SK-N-SH treated with all-trans-retinoic acid at 6 μM for 48 hours (cell line): ENCODE results near the gene RNPS1.

ENCODE experiments used
- ATAC-seq: fragments of 200-7000 bp; cut with Tn5 transposase; 3 replicates; pipeline ENCODE4 v1.9.1; 2020; ENCODE audit warnings: mild to moderate bottlenecking, moderate library complexity
- ARNTL ChIP-seq: fragments of 450-650 bp; formaldehyde crosslinking; IDR thresholded peaks from 2 replicates; pipeline ENCODE4 v1.5.0; 2020; ENCODE audit warnings: low read depth, mild to moderate bottlenecking, moderate library complexity, borderline replicate concordance
- BACH2 ChIP-seq: fragments of 250-450 bp; sonication (Bioruptor Pico); IDR thresholded peaks from 2 replicates; pipeline ENCODE4 v1.9.0; 2021; ENCODE audit warnings: mild to moderate bottlenecking, borderline replicate concordance
- CSDC2 ChIP-seq: fragments of 250-450 bp; sonication (Bioruptor Pico); IDR thresholded peaks from 2 replicates; pipeline ENCODE4 v1.5.0; 2020; ENCODE audit warnings: mild to moderate bottlenecking, moderate library complexity
- ESRRG ChIP-seq: fragments of 250-450 bp; sonication (Bioruptor Pico); IDR thresholded peaks from 2 replicates; pipeline ENCODE4 v1.6.1; 2021; ENCODE audit warnings: mild to moderate bottlenecking
- GLIS3 ChIP-seq: fragments of 250-450 bp; sonication (Bioruptor Pico); IDR thresholded peaks from 2 replicates; pipeline ENCODE4 v1.5.0; 2020; ENCODE audit warnings: mild to moderate bottlenecking, moderate library complexity
- PPARA ChIP-seq: fragments of 250-450 bp; sonication (Bioruptor Pico); IDR thresholded peaks from 2 replicates; pipeline ENCODE4 v1.5.0; 2020; ENCODE audit warnings: mild to moderate bottlenecking, borderline replicate concordance
- SNAI2 ChIP-seq: fragments of 250-450 bp; sonication (Bioruptor Pico); IDR thresholded peaks from 2 replicates; pipeline ENCODE4 v1.5.0; 2020; ENCODE audit warnings: mild to moderate bottlenecking, moderate library complexity
- TCF4 ChIP-seq: fragments of 250-450 bp; sonication (Bioruptor Pico); IDR thresholded peaks from 2 replicates; pipeline ENCODE4 v1.8.0; 2021; ENCODE audit warnings: mild to moderate bottlenecking, moderate library complexity, borderline replicate concordance
- ZC3H10 ChIP-seq: fragments of 250-450 bp; sonication (Bioruptor Pico); IDR thresholded peaks from 2 replicates; pipeline ENCODE4 v1.5.1; 2021; ENCODE audit warnings: mild to moderate bottlenecking, moderate library complexity
- ZFP3 ChIP-seq: fragments of 250-450 bp; sonication (Bioruptor Pico); IDR thresholded peaks from 2 replicates; pipeline ENCODE4 v1.5.0; 2020; ENCODE audit warnings: mild to moderate bottlenecking, moderate library complexity
- ZFP30 ChIP-seq: fragments of 450-650 bp; formaldehyde crosslinking; IDR thresholded peaks from 2 replicates; pipeline ENCODE4 v1.5.0; 2022; ENCODE audit warnings: mild to moderate bottlenecking, moderate library complexity
- ZNF565 ChIP-seq: fragments of 450-650 bp; formaldehyde crosslinking; conservative IDR thresholded peaks from 2 replicates; pipeline ENCODE4 v1.5.0; 2020; ENCODE audit warnings: low read depth, mild to moderate bottlenecking, moderate library complexity
- ZNF70 ChIP-seq: fragments of 450-650 bp; formaldehyde crosslinking; IDR thresholded peaks from 2 replicates; pipeline ENCODE4 v1.5.0; 2020; ENCODE audit warnings: mild to moderate bottlenecking, moderate library complexity
- ZNF8 ChIP-seq: fragments of 450-650 bp; formaldehyde crosslinking; IDR thresholded peaks from 2 replicates; pipeline ENCODE4 v1.5.0; 2020; ENCODE audit warnings: mild to moderate bottlenecking, moderate library complexity
- TF ChIP-seq, protein P1 (sequence below): fragments of 250-450 bp; sonication (Bioruptor Pico); IDR thresholded peaks from 2 replicates; pipeline ENCODE4 v1.8.0; 2021; ENCODE audit warnings: low read depth, mild to moderate bottlenecking, moderate library complexity, borderline replicate concordance
- TF ChIP-seq, protein P2 (sequence below): fragments of 250-450 bp; sonication (Bioruptor Pico); IDR thresholded peaks from 2 replicates; pipeline ENCODE4 v1.5.1; 2020; ENCODE audit warnings: low read depth, mild to moderate bottlenecking, moderate library complexity
- TF ChIP-seq, protein P3 (sequence below): fragments of 250-450 bp; sonication (Bioruptor Pico); IDR thresholded peaks from 2 replicates; pipeline ENCODE4 v1.8.0; 2020; ENCODE audit warnings: mild to moderate bottlenecking, moderate library complexity, borderline replicate concordance
- TF ChIP-seq, protein P4 (sequence below): fragments of 250-450 bp; sonication (Bioruptor Pico); IDR thresholded peaks from 2 replicates; pipeline ENCODE4 v1.5.0; 2020; ENCODE audit warnings: mild to moderate bottlenecking, moderate library complexity

Gene RNPS1

GRCh38 chr16:2278272-2278608 lies 10.3 kb upstream of the RNPS1 start (continued):
- TF ChIP-seq, protein P1, sequence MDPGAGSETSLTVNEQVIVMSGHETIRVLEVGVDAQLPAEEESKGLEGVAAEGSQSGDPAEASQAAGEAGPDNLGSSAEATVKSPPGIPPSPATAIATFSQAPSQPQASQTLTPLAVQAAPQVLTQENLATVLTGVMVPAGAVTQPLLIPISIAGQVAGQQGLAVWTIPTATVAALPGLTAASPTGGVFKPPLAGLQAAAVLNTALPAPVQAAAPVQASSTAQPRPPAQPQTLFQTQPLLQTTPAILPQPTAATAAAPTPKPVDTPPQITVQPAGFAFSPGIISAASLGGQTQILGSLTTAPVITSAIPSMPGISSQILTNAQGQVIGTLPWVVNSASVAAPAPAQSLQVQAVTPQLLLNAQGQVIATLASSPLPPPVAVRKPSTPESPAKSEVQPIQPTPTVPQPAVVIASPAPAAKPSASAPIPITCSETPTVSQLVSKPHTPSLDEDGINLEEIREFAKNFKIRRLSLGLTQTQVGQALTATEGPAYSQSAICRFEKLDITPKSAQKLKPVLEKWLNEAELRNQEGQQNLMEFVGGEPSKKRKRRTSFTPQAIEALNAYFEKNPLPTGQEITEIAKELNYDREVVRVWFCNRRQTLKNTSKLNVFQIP: no peak
- TF ChIP-seq GLIS3: no peak
- no peak for TF ChIP-seq SNAI2 (CRISPR knock-in tag)
- no peak for TF ChIP-seq PPARA
- TF ChIP-seq ZNF565 (CRISPR knock-in tag): no peak
- TF ChIP-seq, protein P2, sequence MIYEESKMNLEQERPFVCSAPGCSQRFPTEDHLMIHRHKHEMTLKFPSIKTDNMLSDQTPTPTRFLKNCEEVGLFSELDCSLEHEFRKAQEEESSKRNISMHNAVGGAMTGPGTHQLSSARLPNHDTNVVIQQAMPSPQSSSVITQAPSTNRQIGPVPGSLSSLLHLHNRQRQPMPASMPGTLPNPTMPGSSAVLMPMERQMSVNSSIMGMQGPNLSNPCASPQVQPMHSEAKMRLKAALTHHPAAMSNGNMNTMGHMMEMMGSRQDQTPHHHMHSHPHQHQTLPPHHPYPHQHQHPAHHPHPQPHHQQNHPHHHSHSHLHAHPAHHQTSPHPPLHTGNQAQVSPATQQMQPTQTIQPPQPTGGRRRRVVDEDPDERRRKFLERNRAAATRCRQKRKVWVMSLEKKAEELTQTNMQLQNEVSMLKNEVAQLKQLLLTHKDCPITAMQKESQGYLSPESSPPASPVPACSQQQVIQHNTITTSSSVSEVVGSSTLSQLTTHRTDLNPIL (CRISPR knock-in tag): no peak
- TF ChIP-seq TCF4 (CRISPR knock-in tag): no peak
- TF ChIP-seq ESRRG (CRISPR knock-in tag): no peak
- TF ChIP-seq ZC3H10 (CRISPR knock-in tag): no peak
- TF ChIP-seq BACH2 (CRISPR knock-in tag): no peak

GRCh38 chr16:2277466-2278271 lies 9.7 kb upstream of the RNPS1 start:
- TF ChIP-seq SNAI2 (CRISPR knock-in tag) (no peak), GLIS3 (no peak), TCF4 (CRISPR knock-in tag) (no peak), BACH2 (CRISPR knock-in tag) (no peak), ZNF70 (CRISPR knock-in tag) (no peak)
- TF ChIP-seq, protein P1: no peak
- TF ChIP-seq, all 23 proteins: peak for 0
- ATAC-seq: no peak

DNA sequence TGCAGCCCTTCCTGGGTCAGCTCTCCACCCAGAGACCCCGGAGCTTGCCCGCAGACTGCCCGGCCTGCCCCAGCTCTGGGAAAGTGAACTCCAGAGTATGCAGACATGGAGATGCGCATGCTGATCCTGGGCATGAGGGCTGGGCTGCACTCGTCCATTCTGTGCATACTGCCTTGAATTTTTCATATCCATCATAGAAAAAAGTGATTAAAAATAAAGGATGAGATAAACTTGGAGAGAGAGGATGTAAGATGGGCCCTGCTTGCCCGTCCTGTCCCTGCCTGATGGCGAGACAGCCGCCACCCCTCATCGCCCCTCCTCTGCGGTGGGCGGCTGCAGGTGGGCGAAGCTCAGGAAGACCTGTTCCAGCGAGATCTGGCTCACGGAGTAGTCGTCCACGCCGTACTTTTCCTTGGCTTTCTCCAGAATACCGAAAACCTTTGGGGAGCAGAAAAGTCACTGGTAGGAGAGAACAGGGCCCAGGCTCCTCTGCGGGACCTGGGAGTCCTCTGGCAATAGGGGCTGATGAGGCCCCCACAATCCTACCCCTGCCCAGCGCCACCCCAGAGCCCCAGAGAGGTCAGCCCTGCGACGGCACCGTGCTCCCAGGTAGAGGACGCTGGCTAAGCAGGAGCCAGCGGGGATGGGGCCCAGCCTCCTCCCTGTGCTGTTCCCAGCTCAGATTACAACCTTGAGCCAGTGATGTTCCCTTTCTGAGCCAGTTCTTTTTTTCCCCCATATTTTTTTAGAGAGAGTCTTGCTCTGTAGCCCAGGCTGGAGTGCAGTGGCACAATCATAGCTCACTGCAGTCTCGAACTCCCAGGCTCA lies 8.7 kb upstream of the RNPS1 start:
- TF ChIP-seq, protein P1: no peak
- TF ChIP-seq CSDC2 (CRISPR knock-in tag) (no peak), ZNF70 (CRISPR knock-in tag) (no peak), ESRRG (CRISPR knock-in tag) (no peak), BACH2 (CRISPR knock-in tag) (no peak), ZC3H10 (CRISPR knock-in tag) (no peak), SNAI2 (CRISPR knock-in tag) (no peak), ZNF8 (CRISPR knock-in tag) (no peak), ZFP3 (no peak), ZFP30 (CRISPR knock-in tag) (no peak), ARNTL (CRISPR knock-in tag) (no peak), PPARA (no peak), TCF4 (CRISPR knock-in tag) (no peak)
- TF ChIP-seq, protein P3, sequence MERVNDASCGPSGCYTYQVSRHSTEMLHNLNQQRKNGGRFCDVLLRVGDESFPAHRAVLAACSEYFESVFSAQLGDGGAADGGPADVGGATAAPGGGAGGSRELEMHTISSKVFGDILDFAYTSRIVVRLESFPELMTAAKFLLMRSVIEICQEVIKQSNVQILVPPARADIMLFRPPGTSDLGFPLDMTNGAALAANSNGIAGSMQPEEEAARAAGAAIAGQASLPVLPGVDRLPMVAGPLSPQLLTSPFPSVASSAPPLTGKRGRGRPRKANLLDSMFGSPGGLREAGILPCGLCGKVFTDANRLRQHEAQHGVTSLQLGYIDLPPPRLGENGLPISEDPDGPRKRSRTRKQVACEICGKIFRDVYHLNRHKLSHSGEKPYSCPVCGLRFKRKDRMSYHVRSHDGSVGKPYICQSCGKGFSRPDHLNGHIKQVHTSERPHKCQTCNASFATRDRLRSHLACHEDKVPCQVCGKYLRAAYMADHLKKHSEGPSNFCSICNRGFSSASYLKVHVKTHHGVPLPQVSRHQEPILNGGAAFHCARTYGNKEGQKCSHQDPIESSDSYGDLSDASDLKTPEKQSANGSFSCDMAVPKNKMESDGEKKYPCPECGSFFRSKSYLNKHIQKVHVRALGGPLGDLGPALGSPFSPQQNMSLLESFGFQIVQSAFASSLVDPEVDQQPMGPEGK (CRISPR knock-in tag): no peak
- TF ChIP-seq, protein P4, sequence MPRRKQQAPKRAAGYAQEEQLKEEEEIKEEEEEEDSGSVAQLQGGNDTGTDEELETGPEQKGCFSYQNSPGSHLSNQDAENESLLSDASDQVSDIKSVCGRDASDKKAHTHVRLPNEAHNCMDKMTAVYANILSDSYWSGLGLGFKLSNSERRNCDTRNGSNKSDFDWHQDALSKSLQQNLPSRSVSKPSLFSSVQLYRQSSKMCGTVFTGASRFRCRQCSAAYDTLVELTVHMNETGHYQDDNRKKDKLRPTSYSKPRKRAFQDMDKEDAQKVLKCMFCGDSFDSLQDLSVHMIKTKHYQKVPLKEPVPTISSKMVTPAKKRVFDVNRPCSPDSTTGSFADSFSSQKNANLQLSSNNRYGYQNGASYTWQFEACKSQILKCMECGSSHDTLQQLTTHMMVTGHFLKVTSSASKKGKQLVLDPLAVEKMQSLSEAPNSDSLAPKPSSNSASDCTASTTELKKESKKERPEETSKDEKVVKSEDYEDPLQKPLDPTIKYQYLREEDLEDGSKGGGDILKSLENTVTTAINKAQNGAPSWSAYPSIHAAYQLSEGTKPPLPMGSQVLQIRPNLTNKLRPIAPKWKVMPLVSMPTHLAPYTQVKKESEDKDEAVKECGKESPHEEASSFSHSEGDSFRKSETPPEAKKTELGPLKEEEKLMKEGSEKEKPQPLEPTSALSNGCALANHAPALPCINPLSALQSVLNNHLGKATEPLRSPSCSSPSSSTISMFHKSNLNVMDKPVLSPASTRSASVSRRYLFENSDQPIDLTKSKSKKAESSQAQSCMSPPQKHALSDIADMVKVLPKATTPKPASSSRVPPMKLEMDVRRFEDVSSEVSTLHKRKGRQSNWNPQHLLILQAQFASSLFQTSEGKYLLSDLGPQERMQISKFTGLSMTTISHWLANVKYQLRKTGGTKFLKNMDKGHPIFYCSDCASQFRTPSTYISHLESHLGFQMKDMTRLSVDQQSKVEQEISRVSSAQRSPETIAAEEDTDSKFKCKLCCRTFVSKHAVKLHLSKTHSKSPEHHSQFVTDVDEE (CRISPR knock-in tag): no peak
- ATAC-seq: no peak
